DMS153 (cell line): ENCODE results near the gene B3GNT4.
A peak's percentile ranks its signal among the peaks of the same experiment; 100 is the strongest.
"Not testable (repeated sequence)": the region's sequence is repeated elsewhere in the genome, so short reads cannot be mapped to it uniquely, and the experiment has no call there.

ENCODE experiments used
- DNase-seq: peaks from one replicate; lab custom pipeline; 2025; lab: John Stamatoyannopoulos, UW

Gene B3GNT4

GRCh38 chr12:122203301-122204166 lies at the start of gene B3GNT4:
TSS of gene B3GNT4 (plus strand) at chr12:122203709. CDS start at chr12:122204619, 910 bp downstream.
- DNase-seq: peak; percentile 28

- DNase-seq: no peak
Measured at GRCh38 chr12:122155705-122156104, 47.8 kb upstream of the B3GNT4 start.

- DNase-seq: no peak
Measured at GRCh38 chr12:122158700-122159285, 44.7 kb upstream of the B3GNT4 start.

- DNase-seq: no peak
Measured at GRCh38 chr12:122159882-122160281, 43.6 kb upstream of the B3GNT4 start.

- DNase-seq: no peak
Measured at GRCh38 chr12:122160761-122161160, 42.7 kb upstream of the B3GNT4 start.

- DNase-seq: no peak
Measured at GRCh38 chr12:122161682-122162081, 41.8 kb upstream of the B3GNT4 start.

GRCh38 chr12:122162976-122163375 lies 40.5 kb upstream of the B3GNT4 start:
- no peak for DNase-seq

GRCh38 chr12:122166422-122167349 lies 36.8 kb upstream of the B3GNT4 start:
- no peak for DNase-seq

GRCh38 chr12:122167356-122167925 lies 36.1 kb upstream of the B3GNT4 start:
- DNase-seq: no peak

- no peak for DNase-seq
Measured at GRCh38 chr12:122168492-122168891, 35.0 kb upstream of the B3GNT4 start.

GRCh38 chr12:122171399-122171798 lies 32.1 kb upstream of the B3GNT4 start:
- no peak for DNase-seq

- DNase-seq: no peak
Measured at GRCh38 chr12:122172262-122172939, 31.1 kb upstream of the B3GNT4 start.

- no peak for DNase-seq
Measured at GRCh38 chr12:122174155-122174845, 29.2 kb upstream of the B3GNT4 start, which contains the start of gene IL31. TSS of gene IL31 (minus strand) at chr12:122174221. CDS start at chr12:122174172, 49 bp downstream.

GRCh38 chr12:122176473-122176872 lies 27.0 kb upstream of the B3GNT4 start:
- DNase-seq: not testable (repeated sequence)

GRCh38 chr12:122182887-122183587 lies 20.5 kb upstream of the B3GNT4 start, which contains the start of gene LRRC43:
TSS of gene LRRC43 (plus strand) at chr12:122183123. CDS start at chr12:122183145, 22 bp downstream.
- peak; percentile 36 for DNase-seq

GRCh38 chr12:122183588-122183940 lies 19.9 kb upstream of the B3GNT4 start:
- DNase-seq: no peak

- DNase-seq: no peak
Measured at GRCh38 chr12:122184517-122184916, 19.0 kb upstream of the B3GNT4 start.

- DNase-seq: no peak
Measured at GRCh38 chr12:122185079-122185478, 18.4 kb upstream of the B3GNT4 start.

- no peak for DNase-seq
Measured at GRCh38 chr12:122185494-122186082, 17.9 kb upstream of the B3GNT4 start.

- no peak for DNase-seq
Measured at GRCh38 chr12:122187466-122187865, 16.0 kb upstream of the B3GNT4 start.
